Iris pigment epithelial cell (primary cell): Measurements from ENCODE around the gene LGALSL.

ENCODE experiments used
- DNase-seq: peaks from one replicate; pipeline ENCODE4 v3.0.0-alpha.2; 2011; ENCODE audit warnings: low read depth

Gene LGALSL

GRCh38 chr2:64471600-64471999 lies 17.6 kb downstream of the LGALSL start:
- no peak for DNase-seq

DNA sequence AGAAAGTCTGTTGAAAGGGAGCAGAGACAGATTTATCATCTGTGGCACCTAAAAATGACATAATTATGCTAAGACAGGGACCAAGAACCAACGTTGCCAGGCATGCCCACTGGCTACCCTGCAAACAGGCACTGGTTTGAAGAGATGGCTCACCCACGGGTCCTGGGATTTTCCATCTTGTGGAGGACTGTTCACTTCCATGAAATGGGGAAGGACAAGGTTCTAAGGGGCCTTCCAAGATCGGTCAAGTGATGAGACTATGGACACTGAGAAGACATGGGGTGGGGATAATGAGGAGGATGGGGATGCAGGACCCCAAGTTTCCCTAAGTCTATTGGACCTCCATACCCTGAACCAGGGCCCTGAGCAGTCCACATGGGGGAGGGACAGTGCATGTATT lies 18.9 kb downstream of the LGALSL start:
- DNase-seq = no peak

- no peak for DNase-seq
These were observed 20.2 kb downstream of the LGALSL start for GRCh38 chr2:64474121-64474571.

DNA sequence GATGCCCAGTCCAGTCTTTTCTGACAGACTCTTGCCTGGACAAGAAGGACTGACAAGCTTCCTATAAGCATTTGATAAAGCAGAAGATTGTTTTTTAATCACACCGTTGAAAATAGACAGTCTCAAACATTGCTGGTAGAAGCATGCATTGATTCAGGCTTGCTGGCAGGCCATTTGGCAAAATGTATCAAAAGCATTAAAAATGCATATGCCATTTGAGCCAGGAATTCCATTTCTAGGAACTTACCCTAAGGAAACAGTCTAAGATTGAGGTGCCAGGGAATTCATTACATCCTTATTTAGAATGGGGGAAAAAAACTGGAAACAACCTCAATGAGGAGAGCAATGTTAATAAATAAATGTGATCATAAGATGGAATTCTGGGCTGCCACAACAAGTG lies 20.7 kb downstream of the LGALSL start:
- DNase-seq = no peak

GRCh38 chr2:64477037-64477436 lies 23.1 kb downstream of the LGALSL start:
- DNase-seq = no peak

DNA sequence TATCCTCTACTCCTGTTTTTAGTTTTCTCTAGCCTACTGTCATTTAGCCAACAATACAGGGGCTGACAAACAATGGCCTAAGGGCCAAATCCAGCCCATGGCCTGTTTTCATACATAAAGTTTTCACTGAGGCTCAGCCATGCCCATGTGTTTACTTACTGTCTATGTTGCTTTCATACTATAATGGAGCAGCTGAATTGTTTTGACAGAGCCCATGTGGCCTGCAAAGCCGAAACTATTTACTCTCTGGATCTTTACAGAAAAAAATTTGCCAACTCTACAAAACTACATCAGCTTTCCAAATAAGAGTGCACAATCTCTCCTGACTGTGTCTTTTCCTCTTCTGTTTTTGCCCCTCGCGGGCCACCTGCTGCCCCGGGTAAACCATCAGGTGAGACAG lies 24.0 kb downstream of the LGALSL start:
- no peak for DNase-seq

- no peak for DNase-seq
These were observed 24.7 kb downstream of the LGALSL start for GRCh38 chr2:64478502-64479230.

DNA sequence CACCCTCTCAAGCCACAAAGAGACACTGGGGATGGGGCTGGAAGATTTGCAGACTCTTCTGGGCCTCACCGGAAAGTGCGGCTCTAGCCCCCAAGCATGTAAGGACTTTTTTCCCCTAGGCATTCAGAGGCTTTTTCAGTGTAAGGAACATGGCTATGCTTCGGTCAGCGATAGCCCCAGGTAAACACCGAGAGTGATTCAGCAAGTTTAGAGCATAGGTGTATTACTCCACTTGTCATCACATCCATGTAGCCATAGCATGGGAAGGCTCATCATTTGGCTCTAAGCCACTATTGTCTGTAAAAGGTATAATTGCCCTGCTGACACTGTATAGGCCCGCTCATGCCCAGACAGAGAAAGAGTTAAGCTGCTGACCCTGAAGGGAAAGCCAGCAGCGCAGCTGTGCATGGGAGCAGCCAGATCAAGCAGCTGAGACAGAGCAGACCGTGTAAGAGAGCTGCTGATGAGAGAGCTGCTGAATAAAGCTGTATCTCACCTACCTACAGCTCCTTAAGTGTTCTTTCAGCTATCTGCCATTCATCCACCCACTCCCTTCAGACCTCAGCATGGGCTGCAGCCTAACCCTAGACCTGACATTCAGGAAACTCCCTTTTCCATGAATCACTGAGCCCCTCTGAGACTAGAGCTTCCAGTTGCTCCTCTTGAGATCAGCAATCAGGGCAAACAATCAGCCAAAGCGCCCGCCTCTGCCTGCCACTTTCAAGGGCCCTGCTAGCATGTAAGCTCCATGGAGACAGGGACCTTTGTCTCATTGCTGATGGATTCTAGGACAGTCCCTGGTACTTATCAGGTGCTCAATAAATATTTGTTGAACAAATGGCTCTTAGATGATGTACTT lies 25.5 kb downstream of the LGALSL start:
- DNase-seq = no peak

- no peak for DNase-seq
These were observed 27.7 kb downstream of the LGALSL start for GRCh38 chr2:64481665-64482064.

- DNase-seq = no peak
These were observed 28.3 kb downstream of the LGALSL start for GRCh38 chr2:64482243-64482642.

DNA sequence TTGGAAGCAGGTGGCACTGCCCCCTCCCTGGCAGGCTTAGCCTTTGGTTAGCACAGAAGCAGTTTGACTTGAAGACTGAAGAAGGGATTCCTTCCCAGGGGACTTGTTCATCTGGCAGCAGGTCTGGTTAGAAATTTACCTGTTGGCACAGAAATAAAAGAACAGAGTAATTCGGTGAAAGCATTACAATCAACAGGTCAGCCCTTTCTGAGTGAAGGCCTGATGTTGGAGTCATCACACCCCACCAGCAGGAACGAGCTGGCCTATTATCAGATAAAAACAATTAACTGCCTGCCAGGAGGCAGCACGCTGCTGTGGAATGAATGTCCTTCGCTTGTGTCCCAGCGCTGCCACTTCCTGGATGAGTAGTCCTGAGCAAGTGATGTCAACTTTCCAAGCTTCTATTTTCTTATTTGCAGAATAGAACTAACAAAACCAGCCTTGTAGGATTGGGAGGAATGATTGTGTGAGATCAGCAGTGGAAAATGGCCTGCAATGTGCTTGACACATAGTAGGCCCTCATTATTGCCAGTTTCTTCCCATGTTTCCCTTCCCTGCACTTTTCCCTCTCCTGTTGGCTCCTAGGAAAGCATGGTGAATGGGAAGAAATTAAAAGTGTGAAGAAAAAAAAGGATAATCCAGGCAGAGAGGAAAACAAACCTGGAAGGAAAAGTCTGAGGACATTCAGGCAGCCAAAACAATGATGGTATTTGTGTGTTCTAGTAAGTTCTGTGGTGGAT lies 29.0 kb downstream of the LGALSL start:
- peak; percentile 23 for DNase-seq

GRCh38 chr2:64485331-64485730 lies 31.4 kb downstream of the LGALSL start:
- DNase-seq = no peak

DNA sequence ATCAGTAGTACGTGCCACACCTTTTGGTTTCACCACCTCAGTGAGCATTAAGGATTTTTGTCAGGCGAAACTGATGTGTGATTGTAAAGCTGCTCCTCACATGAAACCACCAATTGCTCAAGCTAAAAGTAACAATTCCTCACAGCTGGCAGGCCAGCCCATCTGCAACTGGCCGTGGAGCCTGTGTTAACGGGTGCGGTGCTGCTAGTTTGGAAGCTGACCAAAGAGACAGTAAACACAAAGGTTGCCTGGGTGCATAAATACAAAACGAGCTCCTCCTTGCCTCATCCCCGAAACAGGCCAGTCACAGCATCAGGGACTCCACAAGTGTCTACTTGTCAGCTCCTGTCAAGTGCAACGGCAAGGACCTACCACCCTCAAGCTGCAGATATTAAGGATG lies 32.0 kb downstream of the LGALSL start:
- DNase-seq = no peak

GRCh38 chr2:64487256-64488049 lies 33.5 kb downstream of the LGALSL start:
- no peak for DNase-seq

DNA sequence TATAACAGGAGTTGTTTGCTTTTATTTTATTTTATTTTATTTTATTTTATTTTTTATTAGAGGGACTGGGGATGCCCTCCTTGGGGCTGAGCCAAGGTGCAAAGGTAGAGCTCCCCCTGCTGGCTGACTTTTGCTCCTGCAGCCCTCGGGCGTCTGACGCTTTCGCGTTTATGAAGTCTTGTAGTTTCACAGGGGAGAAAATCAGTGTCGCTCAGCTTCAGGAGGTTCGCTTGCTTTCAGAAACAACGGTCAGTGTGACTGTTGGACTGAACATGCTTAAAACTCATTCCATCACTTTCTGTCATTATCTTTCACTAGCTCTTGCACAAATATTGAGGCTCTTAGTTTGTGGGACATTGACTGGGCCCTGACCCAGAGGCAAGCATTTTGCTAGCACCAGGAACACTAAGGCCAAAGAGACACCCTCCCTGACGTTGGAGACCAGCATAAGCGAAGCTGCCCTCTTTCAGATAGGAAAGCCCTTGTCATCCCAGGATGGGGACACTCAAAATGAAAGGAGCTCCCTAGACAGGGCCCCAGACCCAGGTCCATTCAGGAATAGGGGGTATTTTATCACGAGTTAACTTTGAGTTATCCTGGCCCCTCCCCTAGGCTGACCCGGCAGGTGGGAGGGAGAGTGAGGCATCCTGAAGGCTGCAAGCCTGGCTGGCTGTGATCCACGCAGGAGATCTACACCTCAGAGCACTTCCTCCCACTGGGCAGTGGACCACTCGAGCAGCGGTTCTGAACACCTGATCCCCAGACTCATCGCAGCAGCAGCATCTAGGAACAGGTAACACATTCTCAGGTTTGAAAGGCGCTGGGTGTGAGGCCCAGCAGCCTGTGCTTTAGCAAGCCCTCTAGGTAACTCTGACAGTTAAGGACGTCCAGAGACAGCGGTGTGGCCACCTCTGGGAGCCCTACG lies 34.4 kb downstream of the LGALSL start:
- peak; percentile 41 for DNase-seq

DNA sequence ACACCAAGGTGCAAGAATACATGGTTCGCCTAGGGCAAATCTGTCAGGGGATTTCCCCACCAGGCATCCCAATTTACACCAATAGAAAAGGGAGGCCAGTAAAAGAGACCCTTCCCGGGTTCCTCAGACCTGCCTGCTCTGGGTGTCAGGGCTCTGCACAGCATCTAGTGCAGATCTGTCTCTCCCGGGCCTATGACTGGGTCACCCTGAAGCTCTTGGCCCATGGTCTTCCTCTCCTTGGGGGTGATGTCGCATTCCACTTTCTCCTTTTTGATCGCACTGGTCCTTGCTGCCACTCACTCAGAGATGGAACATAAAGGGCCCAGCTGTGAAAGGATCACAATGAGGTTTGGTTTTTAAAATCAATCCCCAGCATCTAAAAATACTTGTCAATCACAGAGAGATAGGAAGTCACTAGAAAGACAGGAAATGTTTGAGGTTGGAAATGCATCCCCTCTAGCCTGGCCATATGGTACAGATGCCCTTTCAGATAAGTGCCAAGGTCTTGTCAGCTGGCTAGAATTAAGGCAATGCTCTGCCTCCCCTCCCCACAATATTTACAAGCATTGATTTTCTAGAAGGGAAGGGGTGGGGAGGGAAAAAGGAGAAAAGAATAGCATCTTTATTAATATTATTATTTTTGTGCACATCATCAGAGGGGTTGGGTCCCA lies 35.3 kb downstream of the LGALSL start:
- no peak for DNase-seq

DNA sequence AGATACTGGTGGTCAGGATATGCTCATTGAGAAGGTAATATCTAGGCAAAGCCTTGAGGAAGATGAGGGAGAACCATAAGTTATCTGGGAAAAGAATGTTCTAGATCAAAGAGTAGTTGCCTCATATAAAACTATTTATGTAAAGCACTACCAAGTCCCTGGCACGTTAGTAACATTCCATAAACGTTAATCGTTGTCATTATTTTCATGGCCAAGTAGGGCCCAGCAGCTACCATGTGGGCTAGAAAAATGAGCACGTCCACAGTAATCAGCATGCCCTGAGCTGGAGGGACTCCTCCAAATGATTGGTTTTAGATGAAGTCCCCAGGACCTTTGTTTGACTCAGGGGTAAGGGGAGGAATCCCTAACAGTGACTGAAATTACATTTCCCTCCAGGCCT lies 37.5 kb downstream of the LGALSL start:
- peak; percentile 32 for DNase-seq

DNA sequence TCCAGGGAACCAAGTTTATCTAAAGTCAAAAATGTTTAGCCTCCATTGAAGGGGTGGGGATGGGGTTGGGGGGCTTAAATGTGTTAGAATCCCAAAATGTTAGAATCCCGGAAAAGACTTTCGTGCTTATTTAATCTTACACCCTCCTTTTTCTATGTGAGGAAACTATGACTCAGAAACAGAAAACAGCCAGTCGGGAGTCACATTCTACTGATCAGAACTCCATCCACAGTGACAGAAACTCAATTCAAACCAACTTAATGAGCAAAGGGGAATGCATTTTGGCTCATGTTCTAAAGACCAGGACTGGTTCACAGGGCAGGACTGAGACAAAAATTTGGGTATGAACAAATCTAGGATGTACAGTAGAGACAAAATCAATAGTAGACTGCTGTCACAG lies 38.3 kb downstream of the LGALSL start:
- DNase-seq = no peak

GRCh38 chr2:64492821-64493220 lies 38.9 kb downstream of the LGALSL start:
- DNase-seq = no peak

GRCh38 chr2:64493788-64494187 lies 39.8 kb downstream of the LGALSL start:
- DNase-seq = no peak
